Measurements from ENCODE around the gene RACGAP1. TPM values are rescaled to one million over a fixed set of nuclear protein-coding genes. Genes with fewer than 3 reads are reported as not detected.

The RACGAP1 gene
- polyA plus RNA-seq, 1 of the 3 experiments (the other 2 are of a cell fraction): 21.5 TPM

- 12% methylated on average over 23 of the region's 28 CpGs for WGBS (ENCODE audit: low lambda C conversion rate)
- TF ChIP-seq USF2 (IDR thresholded peaks at IDR 0.05; ENCODE audit: borderline replicate concordance, low read depth, low read length) (no peak), RXRA (IDR thresholded peaks at IDR 0.05; ENCODE audit: borderline replicate concordance, low read depth) (no peak; the same call in 1 of the 2 replicates), NFIC (IDR thresholded peaks at IDR 0.05; ENCODE audit: borderline replicate concordance) (peak; percentile 28; the same call in 1 of the 2 replicates), TCF12 (IDR thresholded peaks at IDR 0.05) (peak; percentile 20; the same call in 1 of the 2 replicates), GABPA (IDR thresholded peaks at IDR 0.05; ENCODE audit: low read depth) (no peak), REST (IDR thresholded peaks at IDR 0.05; ENCODE audit: low read depth, low read length) (no peak), IRF3 (IDR thresholded peaks at IDR 0.05; ENCODE audit: low read depth, low read length) (no peak), FOXJ3 (CRISPR knock-in tag; IDR thresholded peaks at IDR 0.05) (no peak), CTCF (IDR thresholded peaks at IDR 0.05) (peak; percentile 96), NRF1 (IDR thresholded peaks at IDR 0.05; ENCODE audit: low read depth, low read length) (no peak), ZBTB33 (IDR thresholded peaks at IDR 0.05; ENCODE audit: borderline replicate concordance, low read depth) (no peak), RAD21 (IDR thresholded peaks at IDR 0.05; ENCODE audit: low read length) (peak; percentile 63), ELF1 (IDR thresholded peaks at IDR 0.05) (no peak), EZH2phosphoT487 (IDR thresholded peaks at IDR 0.05; ENCODE audit: borderline replicate concordance, low read depth) (no peak), RFX5 (IDR thresholded peaks at IDR 0.05; ENCODE audit: low read length) (no peak), EP300 (IDR thresholded peaks at IDR 0.05; ENCODE audit: borderline replicate concordance in 1 of 2, low read depth in 1 of 2, low read length in 1 of 2) (no peak; a peak in 1 of 4 replicates), TEAD4 (IDR thresholded peaks at IDR 0.05; ENCODE audit: borderline replicate concordance, insufficient read depth) (no peak), PBX3 (IDR thresholded peaks at IDR 0.05) (peak; percentile 84), TAF1 (IDR thresholded peaks at IDR 0.05; ENCODE audit: borderline replicate concordance, low read depth, low read length) (no peak), MXI1 (IDR thresholded peaks at IDR 0.05; ENCODE audit: low read depth, low read length) (peak; percentile 57; the same call in 1 of the 2 replicates), SIN3A (IDR thresholded peaks at IDR 0.05; ENCODE audit: borderline replicate concordance, low read depth, low read length) (no peak; the same call in 1 of the 2 replicates)
Observed at GRCh38 chr12:49945394-49946080, 79.8 kb downstream of the RACGAP1 start.

More at GRCh38 chr12:49945394-49946080, 79.8 kb downstream of the RACGAP1 start:
- CTCF ChIA-PET: interaction anchor here (0.5 to 6.1 kb wide), 46 partner anchors 10 to 323 kb away, joined by 3 to 101 read pairs (median 6); partner anchors contain the start of genes AQP5, BCDIN3D, COX14 and FAIM2
- no peaks in the 10 kb centered on the region for H3K79me2 ChIP-seq (ENCODE audit: insufficient read depth)
- no peak overlapping the region for H3K9ac ChIP-seq
- H3K9me3 ChIP-seq: no peaks in the 10 kb centered on the region
- no peaks in the 10 kb centered on the region for H3K36me3 ChIP-seq (replicated peaks in 1 of 2; ENCODE audit: control insufficient read depth in 1 of 2, insufficient read depth in 2 of 2, low read length in 1 of 2)
- H3K4me3 ChIP-seq (ENCODE audit: low read depth in 2 of 2, low read length in 1 of 2): peak overlapping the region; percentile 33 to 36; a peak in 3 of 4 replicates
- no peaks in the 10 kb centered on the region for H3K27me3 ChIP-seq (ENCODE audit: insufficient read depth)
- peaks cover 0 to 17% of the 10 kb centered on the region in 2 experiments; a peak in 1 of 4 replicates for H3K4me1 ChIP-seq (ENCODE audit: control insufficient read depth in 1 of 2, insufficient read depth in 2 of 2, low read depth in 1 of 2, low read length in 1 of 2)
- H3K4me2 ChIP-seq: peak overlapping the region; percentile 61
- no peaks in the 10 kb centered on the region for H4K20me1 ChIP-seq (ENCODE audit: insufficient read depth)
- POLR2A ChIA-PET: interaction anchor here (0.8 to 1.8 kb wide), 4 partner anchors 23 to 139 kb away, joined by 3 to 5 read pairs (median 3); partner anchors contain the start of gene SMARCD1
- peak overlapping the region; percentile 87 for H2AFZ ChIP-seq (ENCODE audit: low read depth)
- H3K9me2 ChIP-seq: no peaks in the 10 kb centered on the region
- no peaks in the 10 kb centered on the region for H3F3A ChIP-seq (replicated peaks; ENCODE audit: insufficient read depth)
- peak overlapping the region in 1 of 2 experiments; percentile 29; a peak in 1 of 4 replicates for H3K27ac ChIP-seq (ENCODE audit: low read depth in 2 of 2, low read length in 1 of 2)
- peak; percentile 91 for DNase-seq
